Testis (tissue), 3 donors: Measurements from ENCODE around the gene DMBT1. TPM values are rescaled to one million over a fixed set of nuclear protein-coding genes. Genes with fewer than 3 reads are reported as not detected.

Experiments used
- DNase-seq: peaks from one replicate; pipeline ENCODE4 v3.0.0-alpha.2; 2019
- H3K27ac ChIP-seq, 2 donors: fragments of 200-600 bp; sonication (generic); one replicate each; pipeline ENCODE4 v1.5.1; 2019
- H3K27me3 ChIP-seq: fragments of 200-600 bp; sonication (generic); one replicate; pipeline ENCODE4 v1.5.1; 2019
- H3K36me3 ChIP-seq: fragments of 200-600 bp; sonication (generic); one replicate; pipeline ENCODE4 v1.5.1; 2017; ENCODE audit warnings: low read depth; ENCODE audit errors: missing control alignments
- H3K4me1 ChIP-seq: fragments of 200-600 bp; sonication (generic); one replicate; pipeline ENCODE4 v1.5.1; 2019
- H3K4me3 ChIP-seq, 2 donors: fragments of 200-600 bp; sonication (generic); one replicate each; pipeline ENCODE4 v1.5.1; 2017 to 2019
- H3K9me3 ChIP-seq: fragments of 200-600 bp; sonication (generic); one replicate; pipeline ENCODE4 v1.5.1; 2017
- POLR2A ChIP-seq: fragments of 450-650 bp; IDR thresholded peaks from one replicate; pipeline ENCODE4 v1.6.1; 2017; ENCODE audit warnings: antibody characterized with exemption, mild to moderate bottlenecking, moderate library complexity
- WGBS, 2 donors: methylation state at CpG; one replicate each; pipeline ENCODE4 v1.1.5; 2018; 5-methylcytosine and 5-hydroxymethylcytosine counted together
- intact Hi-C: fragments of 100-400 bp; cut with DNase I; formaldehyde crosslinking; loops from one replicate; pipeline ENCODE4 v1.15.1; 2023; ENCODE audit warnings: low total_unique reads
- polyA plus RNA-seq: library from polyadenylated mRNA; stranded (reverse); fragments of 350-450 nt; fragmentation: Illumina TruSeq; extraction: RNeasy Lipid Tissue Mini Kit (QIAGEN cat#74804); gene quantifications from one replicate; pipeline ENCODE4 v1.2.3, GENCODE V29; 2014; ENCODE audit warnings: low read depth, low replicate concordance; ENCODE audit not compliant: insufficient read depth
- total RNA-seq, 2 donors: library from RNA; depleted of rRNA; stranded (reverse); fragments of >200 nt; gene quantifications; one replicate each; pipeline ENCODE4 v1.2.3, GENCODE V29; 2016
- TF ChIP-seq, protein P1 (sequence below), 3 experiments: fragments of 450-650 bp in 2 of 3; fragments of 200-600 bp in 1 of 3; sonication (generic) in 1 of 3; IDR thresholded peaks; one replicate each; pipeline ENCODE4 v1.5.1; 2016 to 2019; ENCODE audit warnings: antibody characterized with exemption in 3 of 3, mild to moderate bottlenecking in 2 of 3, moderate library complexity in 1 of 3

DMBT1 gene
- total and polyA plus RNA-seq, 3 donors from 2014 or later: 0.87 to 2.7 (median 1.2) TPM

DNA sequence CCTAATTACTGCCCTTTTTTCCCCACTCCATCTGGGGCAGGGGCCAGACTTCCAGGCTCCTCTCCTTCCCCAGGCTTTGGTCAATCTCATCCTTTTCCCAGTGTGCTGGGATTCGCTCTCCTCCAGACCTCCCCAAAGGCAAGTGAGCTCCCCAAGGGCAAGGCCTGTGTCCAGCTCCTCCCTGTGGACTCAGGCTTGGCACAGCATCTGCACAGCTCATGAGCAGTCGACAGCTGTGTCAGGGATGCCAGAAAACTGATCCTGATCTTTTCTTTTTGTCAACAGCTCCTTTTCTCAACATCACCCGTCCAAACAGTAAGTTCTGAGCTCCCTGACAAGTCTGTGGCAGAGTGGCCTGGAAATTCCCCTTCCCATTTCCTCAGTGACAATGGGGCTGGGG is 72.0 kb downstream of the DMBT1 start:
- Histone ChIP-seq H3K36me3 (no peaks in the 10 kb centered on the region), H3K4me3 (no peak overlapping the region), H3K9me3 (no peaks in the 10 kb centered on the region), H3K27ac (no peak overlapping the region), H3K4me1 (no peaks in the 10 kb centered on the region), H3K27me3 (no peaks in the 10 kb centered on the region)
- TF ChIP-seq, protein P1, sequence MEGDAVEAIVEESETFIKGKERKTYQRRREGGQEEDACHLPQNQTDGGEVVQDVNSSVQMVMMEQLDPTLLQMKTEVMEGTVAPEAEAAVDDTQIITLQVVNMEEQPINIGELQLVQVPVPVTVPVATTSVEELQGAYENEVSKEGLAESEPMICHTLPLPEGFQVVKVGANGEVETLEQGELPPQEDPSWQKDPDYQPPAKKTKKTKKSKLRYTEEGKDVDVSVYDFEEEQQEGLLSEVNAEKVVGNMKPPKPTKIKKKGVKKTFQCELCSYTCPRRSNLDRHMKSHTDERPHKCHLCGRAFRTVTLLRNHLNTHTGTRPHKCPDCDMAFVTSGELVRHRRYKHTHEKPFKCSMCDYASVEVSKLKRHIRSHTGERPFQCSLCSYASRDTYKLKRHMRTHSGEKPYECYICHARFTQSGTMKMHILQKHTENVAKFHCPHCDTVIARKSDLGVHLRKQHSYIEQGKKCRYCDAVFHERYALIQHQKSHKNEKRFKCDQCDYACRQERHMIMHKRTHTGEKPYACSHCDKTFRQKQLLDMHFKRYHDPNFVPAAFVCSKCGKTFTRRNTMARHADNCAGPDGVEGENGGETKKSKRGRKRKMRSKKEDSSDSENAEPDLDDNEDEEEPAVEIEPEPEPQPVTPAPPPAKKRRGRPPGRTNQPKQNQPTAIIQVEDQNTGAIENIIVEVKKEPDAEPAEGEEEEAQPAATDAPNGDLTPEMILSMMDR (IDR thresholded peaks at IDR 0.05): no peak
- TF ChIP-seq POLR2A: no peak
- DNase-seq: no peak
- intact Hi-C loops: no loop called here
- 70 to 75% methylated on average over 3 of the region's 3 CpGs for WGBS, 2 donors

- Histone ChIP-seq H3K27me3 (no peaks in the 10 kb centered on the region), H3K27ac (no peak overlapping the region), H3K4me3 (no peak overlapping the region), H3K9me3 (no peaks in the 10 kb centered on the region), H3K36me3 (no peaks in the 10 kb centered on the region), H3K4me1 (no peaks in the 10 kb centered on the region)
- intact Hi-C loops: no loop called here
- TF ChIP-seq POLR2A: no peak
- TF ChIP-seq, protein P1 (IDR thresholded peaks at IDR 0.05): no peak
- 46 to 57% methylated on average over 6 to 7 of the region's 7 CpGs for WGBS, 2 donors
- DNase-seq: peak; percentile 31
Measured at GRCh38 chr10:122636953-122637352, 76.4 kb downstream of the DMBT1 start.

GRCh38 chr10:122637376-122637775 is 76.8 kb downstream of the DMBT1 start:
- Histone ChIP-seq H3K36me3 (no peaks in the 10 kb centered on the region), H3K27ac (no peak overlapping the region), H3K27me3 (no peaks in the 10 kb centered on the region), H3K9me3 (no peaks in the 10 kb centered on the region), H3K4me1 (no peaks in the 10 kb centered on the region), H3K4me3 (no peak overlapping the region)
- WGBS, 2 donors: 45 to 74% methylated on average over 2 of the region's 2 CpGs
- TF ChIP-seq, protein P1 (IDR thresholded peaks at IDR 0.05): no peak
- TF ChIP-seq POLR2A: no peak
- intact Hi-C loops: no loop called here
- DNase-seq: no peak

- DNase-seq: no peak
- intact Hi-C loops: no loop called here
- H3K4me3 ChIP-seq: no peak overlapping the region
- no peak overlapping the region for H3K27ac ChIP-seq
- no peaks in the 10 kb centered on the region for H3K4me1 ChIP-seq
- TF ChIP-seq, protein P1 (IDR thresholded peaks at IDR 0.05): no peak
- TF ChIP-seq POLR2A: no peak
- H3K27me3 ChIP-seq: no peaks in the 10 kb centered on the region
- H3K9me3 ChIP-seq: no peaks in the 10 kb centered on the region
- H3K36me3 ChIP-seq: no peaks in the 10 kb centered on the region
- 94 to 95% methylated on average over 6 of the region's 6 CpGs for WGBS, 2 donors
Measured at GRCh38 chr10:122638106-122638505, 77.6 kb downstream of the DMBT1 start.

- Histone ChIP-seq H3K27me3 (no peaks in the 10 kb centered on the region), H3K9me3 (no peaks in the 10 kb centered on the region), H3K36me3 (no peaks in the 10 kb centered on the region), H3K27ac (no peak overlapping the region), H3K4me1 (no peaks in the 10 kb centered on the region), H3K4me3 (no peak overlapping the region)
- WGBS, 2 donors: 76 to 89% methylated on average over 7 of the region's 7 CpGs
- intact Hi-C loops: no loop called here
- no peak for DNase-seq
- no peak for TF ChIP-seq POLR2A
- TF ChIP-seq, protein P1 (IDR thresholded peaks at IDR 0.05): no peak
Measured at GRCh38 chr10:122639801-122640200, 79.2 kb downstream of the DMBT1 start.
